ENCODE results near the gene THBD. TPM values are rescaled to one million over a fixed set of nuclear protein-coding genes. Genes with fewer than 3 reads are reported as not detected.

THBD gene
- total and polyA plus RNA-seq, 9 of the 15 experiments (the other 6 are each of a cell fraction or from before 2014, with no cell fraction given): 0.07 to 0.49 (median 0.33) TPM

DNA sequence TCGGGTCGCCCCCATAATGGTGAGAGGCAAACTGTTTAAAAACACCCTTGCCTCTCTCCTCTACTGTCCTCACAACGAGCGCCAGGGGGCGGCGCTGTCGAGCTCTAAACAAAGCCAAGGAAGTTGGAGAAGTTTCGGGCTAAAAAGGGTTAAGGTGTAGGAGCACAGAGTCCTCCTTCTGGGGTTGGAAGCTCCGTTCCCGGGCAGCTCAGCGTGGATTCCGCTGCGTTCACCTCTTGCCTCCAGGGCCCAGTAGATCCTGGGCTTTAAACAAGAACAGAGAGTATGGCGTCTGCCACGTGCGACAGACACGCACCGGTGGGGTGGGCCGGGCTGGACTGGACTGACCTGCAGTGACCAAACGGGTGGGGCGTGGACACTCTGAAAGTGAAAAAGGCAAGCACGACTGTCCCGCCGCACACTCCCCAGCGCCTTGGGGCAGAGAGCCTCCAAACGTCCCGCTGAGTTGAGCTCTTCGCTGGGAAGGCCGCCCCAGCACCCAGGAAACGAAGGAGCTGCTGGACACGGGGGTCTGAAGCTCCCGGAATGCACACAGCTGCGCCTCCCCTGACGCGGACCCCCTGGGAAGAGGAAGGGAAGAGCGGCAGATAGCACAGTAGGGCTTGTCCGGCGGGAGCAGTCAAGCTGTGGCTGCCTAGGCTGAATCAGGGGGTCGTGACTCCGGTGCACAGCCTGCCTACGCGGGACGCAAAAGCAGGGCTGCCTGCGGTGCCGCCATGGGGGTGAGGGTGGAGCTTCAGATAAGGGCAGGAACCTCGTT, 1.6 kb upstream of the THBD start (continued):
- TF ChIP-seq ZNF263 (CRISPR knock-in tag; IDR thresholded peaks at IDR 0.05; ENCODE audit: borderline replicate concordance) (peak; percentile 37; the same call in 1 of the 2 replicates), HDAC8 (tag; IDR thresholded peaks at IDR 0.05) (peak; percentile 64; the same call in 1 of the 2 replicates), TAF1 (IDR thresholded peaks at IDR 0.05; ENCODE audit: control insufficient read depth, extremely low read depth, insufficient read depth, low read length, severe bottlenecking) (peak; percentile 14), MTF1 (CRISPR knock-in tag; IDR thresholded peaks at IDR 0.05; ENCODE audit: borderline replicate concordance) (no peak), ZNF408 (CRISPR knock-in tag; IDR thresholded peaks at IDR 0.05; ENCODE audit: low read depth) (no peak), TAF9B (IDR thresholded peaks at IDR 0.05; ENCODE audit: partially characterized antibody) (peak; percentile 46), ZNF134 (CRISPR knock-in tag; conservative IDR thresholded peaks at IDR 0.05) (no peak), TAF7 (tag; IDR thresholded peaks at IDR 0.05) (peak; percentile 54; the same call in 1 of the 2 replicates), BRD4 (IDR thresholded peaks at IDR 0.05) (no peak; the same call in 1 of the 2 replicates), NFRKB (IDR thresholded peaks at IDR 0.05; ENCODE audit: low read depth) (peak; percentile 86), SRSF7 (optimal IDR thresholded peaks at IDR 0.05; ENCODE audit: low read depth, low read length) (no peak), ZC3H4 (CRISPR knock-in tag; IDR thresholded peaks at IDR 0.05; ENCODE audit: borderline replicate concordance) (no peak)
- TF ChIP-seq, protein P1, sequence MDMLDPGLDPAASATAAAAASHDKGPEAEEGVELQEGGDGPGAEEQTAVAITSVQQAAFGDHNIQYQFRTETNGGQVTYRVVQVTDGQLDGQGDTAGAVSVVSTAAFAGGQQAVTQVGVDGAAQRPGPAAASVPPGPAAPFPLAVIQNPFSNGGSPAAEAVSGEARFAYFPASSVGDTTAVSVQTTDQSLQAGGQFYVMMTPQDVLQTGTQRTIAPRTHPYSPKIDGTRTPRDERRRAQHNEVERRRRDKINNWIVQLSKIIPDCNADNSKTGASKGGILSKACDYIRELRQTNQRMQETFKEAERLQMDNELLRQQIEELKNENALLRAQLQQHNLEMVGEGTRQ (CRISPR knock-in tag; IDR thresholded peaks at IDR 0.05): no peak
- TF ChIP-seq, protein P2, sequence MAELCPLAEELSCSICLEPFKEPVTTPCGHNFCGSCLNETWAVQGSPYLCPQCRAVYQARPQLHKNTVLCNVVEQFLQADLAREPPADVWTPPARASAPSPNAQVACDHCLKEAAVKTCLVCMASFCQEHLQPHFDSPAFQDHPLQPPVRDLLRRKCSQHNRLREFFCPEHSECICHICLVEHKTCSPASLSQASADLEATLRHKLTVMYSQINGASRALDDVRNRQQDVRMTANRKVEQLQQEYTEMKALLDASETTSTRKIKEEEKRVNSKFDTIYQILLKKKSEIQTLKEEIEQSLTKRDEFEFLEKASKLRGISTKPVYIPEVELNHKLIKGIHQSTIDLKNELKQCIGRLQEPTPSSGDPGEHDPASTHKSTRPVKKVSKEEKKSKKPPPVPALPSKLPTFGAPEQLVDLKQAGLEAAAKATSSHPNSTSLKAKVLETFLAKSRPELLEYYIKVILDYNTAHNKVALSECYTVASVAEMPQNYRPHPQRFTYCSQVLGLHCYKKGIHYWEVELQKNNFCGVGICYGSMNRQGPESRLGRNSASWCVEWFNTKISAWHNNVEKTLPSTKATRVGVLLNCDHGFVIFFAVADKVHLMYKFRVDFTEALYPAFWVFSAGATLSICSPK (IDR thresholded peaks at IDR 0.05; ENCODE audit: borderline replicate concordance): no peak
